Osteoblast (primary cell): ENCODE measurements around the gene MUC5B. TPM values are rescaled to one million over a fixed set of nuclear protein-coding genes. Genes with fewer than 3 reads are reported as not detected.
"Not testable (repeated sequence)": the region's sequence is repeated elsewhere in the genome, so short reads cannot be mapped to it uniquely, and the experiment has no call there.

Source experiments
- DNase-seq: peaks from one replicate; pipeline ENCODE4 v3.0.0; 2011; ENCODE audit warnings: low spot score, mixed read lengths; ENCODE audit not compliant: insufficient read length; ENCODE audit errors: missing footprints
- H2AFZ ChIP-seq: 2 replicates; pipeline ENCODE4 v1.6.0; 2011; ENCODE audit warnings: mild to moderate bottlenecking, low read length
- H3K27ac ChIP-seq: 2 replicates; pipeline ENCODE4 v1.5.1; 2011; ENCODE audit warnings: mild to moderate bottlenecking, low read depth, low read length, moderate library complexity
- H3K27me3 ChIP-seq: 2 replicates; pipeline ENCODE4 v1.6.0; 2012; ENCODE audit warnings: mild to moderate bottlenecking, control low read depth, inconsistent platforms, low read length, moderate library complexity; ENCODE audit not compliant: insufficient read depth
- H3K36me3 ChIP-seq: 2 replicates; pipeline ENCODE4 v1.5.1; 2011; ENCODE audit warnings: mild to moderate bottlenecking, low read length, control low read depth, moderate library complexity; ENCODE audit not compliant: insufficient read depth
- H3K4me1 ChIP-seq: 2 replicates; pipeline ENCODE4 v1.5.1; 2011; ENCODE audit warnings: mild to moderate bottlenecking, low read length, control low read depth, moderate library complexity; ENCODE audit not compliant: insufficient read depth
- H3K4me2 ChIP-seq: 2 replicates; pipeline ENCODE4 v1.6.0; 2011; ENCODE audit warnings: mild to moderate bottlenecking, low read length; ENCODE audit not compliant: insufficient read depth
- H3K4me3 ChIP-seq: fragments of 200-600 bp; sonication (generic); 3 replicates; pipeline ENCODE4 v1.5.1; 2012; ENCODE audit warnings: mild to moderate bottlenecking, low read length, inconsistent platforms; ENCODE audit not compliant: insufficient read depth
- H3K79me2 ChIP-seq: 2 replicates; pipeline ENCODE4 v1.6.0; 2012; ENCODE audit warnings: mild to moderate bottlenecking, low read length, control low read depth, inconsistent platforms; ENCODE audit not compliant: insufficient read depth
- H3K9me3 ChIP-seq: 2 replicates; pipeline ENCODE4 v1.5.1; 2011; ENCODE audit warnings: low read depth, low read length, control low read depth
- H4K20me1 ChIP-seq: 2 replicates; pipeline ENCODE4 v1.6.0; 2012; ENCODE audit warnings: mild to moderate bottlenecking, low read length, control low read depth; ENCODE audit not compliant: insufficient read depth
- total RNA-seq: library from RNA; depleted of rRNA; stranded (reverse); fragments of >200 nt; gene quantifications from 2 replicates; pipeline ENCODE4 v1.2.3, GENCODE V29; 2012
- TF ChIP-seq, protein P1 (sequence below): IDR thresholded peaks from 2 replicates; pipeline ENCODE4 v1.5.1; 2011; ENCODE audit warnings: mild to moderate bottlenecking, low read depth, low read length, moderate library complexity; ENCODE audit errors: extremely low read depth

The MUC5B gene
- total RNA-seq, 1 donor: not detected

DNA sequence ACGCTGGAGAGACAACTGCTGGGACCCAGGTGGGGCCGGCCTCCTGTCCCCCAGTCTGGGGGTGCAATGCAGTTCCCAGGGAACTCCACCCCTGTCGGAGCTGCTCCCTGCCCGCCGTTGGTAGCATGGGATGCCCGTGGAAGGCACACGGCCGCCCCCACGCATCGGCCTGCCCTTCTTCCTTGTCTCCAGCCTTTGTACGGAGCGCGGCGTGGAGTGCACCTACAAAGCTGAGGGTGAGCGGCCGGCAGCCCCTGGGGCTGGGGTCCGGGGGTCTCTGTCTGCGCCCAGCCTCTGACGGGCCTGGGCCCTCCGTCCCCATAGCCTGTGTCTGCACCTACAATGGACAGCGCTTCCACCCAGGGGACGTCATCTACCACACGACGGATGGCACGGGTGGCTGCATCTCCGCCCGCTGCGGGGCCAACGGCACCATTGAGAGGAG is 41.9 kb upstream of the MUC5B start:
- H3K79me2 ChIP-seq: no peaks in the 10 kb centered on the region
- H3K27me3 ChIP-seq: no peaks in the 10 kb centered on the region
- no peaks in the 10 kb centered on the region for H3K4me1 ChIP-seq
- DNase-seq: no peak
- no peak overlapping the region for H3K27ac ChIP-seq
- H2AFZ ChIP-seq: no peak overlapping the region
- no peak overlapping the region for H3K4me3 ChIP-seq
- no peak overlapping the region for H3K4me2 ChIP-seq
- H4K20me1 ChIP-seq: no peaks in the 10 kb centered on the region
- TF ChIP-seq, protein P1, sequence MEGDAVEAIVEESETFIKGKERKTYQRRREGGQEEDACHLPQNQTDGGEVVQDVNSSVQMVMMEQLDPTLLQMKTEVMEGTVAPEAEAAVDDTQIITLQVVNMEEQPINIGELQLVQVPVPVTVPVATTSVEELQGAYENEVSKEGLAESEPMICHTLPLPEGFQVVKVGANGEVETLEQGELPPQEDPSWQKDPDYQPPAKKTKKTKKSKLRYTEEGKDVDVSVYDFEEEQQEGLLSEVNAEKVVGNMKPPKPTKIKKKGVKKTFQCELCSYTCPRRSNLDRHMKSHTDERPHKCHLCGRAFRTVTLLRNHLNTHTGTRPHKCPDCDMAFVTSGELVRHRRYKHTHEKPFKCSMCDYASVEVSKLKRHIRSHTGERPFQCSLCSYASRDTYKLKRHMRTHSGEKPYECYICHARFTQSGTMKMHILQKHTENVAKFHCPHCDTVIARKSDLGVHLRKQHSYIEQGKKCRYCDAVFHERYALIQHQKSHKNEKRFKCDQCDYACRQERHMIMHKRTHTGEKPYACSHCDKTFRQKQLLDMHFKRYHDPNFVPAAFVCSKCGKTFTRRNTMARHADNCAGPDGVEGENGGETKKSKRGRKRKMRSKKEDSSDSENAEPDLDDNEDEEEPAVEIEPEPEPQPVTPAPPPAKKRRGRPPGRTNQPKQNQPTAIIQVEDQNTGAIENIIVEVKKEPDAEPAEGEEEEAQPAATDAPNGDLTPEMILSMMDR: no peak
- H3K36me3 ChIP-seq: no peaks in the 10 kb centered on the region
- no peaks in the 10 kb centered on the region for H3K9me3 ChIP-seq

GRCh38 chr11:1181420-1181819 is 41.4 kb upstream of the MUC5B start:
- TF ChIP-seq, protein P1: no peak
- no peaks in the 10 kb centered on the region for H4K20me1 ChIP-seq
- no peaks in the 10 kb centered on the region for H3K4me1 ChIP-seq
- H3K36me3 ChIP-seq: no peaks in the 10 kb centered on the region
- H3K4me3 ChIP-seq: no peak overlapping the region
- H3K27me3 ChIP-seq: no peaks in the 10 kb centered on the region
- H2AFZ ChIP-seq: no peak overlapping the region
- no peak overlapping the region for H3K4me2 ChIP-seq
- H3K27ac ChIP-seq: no peak overlapping the region
- H3K79me2 ChIP-seq: no peaks in the 10 kb centered on the region
- no peak for DNase-seq
- H3K9me3 ChIP-seq: no peaks in the 10 kb centered on the region

DNA sequence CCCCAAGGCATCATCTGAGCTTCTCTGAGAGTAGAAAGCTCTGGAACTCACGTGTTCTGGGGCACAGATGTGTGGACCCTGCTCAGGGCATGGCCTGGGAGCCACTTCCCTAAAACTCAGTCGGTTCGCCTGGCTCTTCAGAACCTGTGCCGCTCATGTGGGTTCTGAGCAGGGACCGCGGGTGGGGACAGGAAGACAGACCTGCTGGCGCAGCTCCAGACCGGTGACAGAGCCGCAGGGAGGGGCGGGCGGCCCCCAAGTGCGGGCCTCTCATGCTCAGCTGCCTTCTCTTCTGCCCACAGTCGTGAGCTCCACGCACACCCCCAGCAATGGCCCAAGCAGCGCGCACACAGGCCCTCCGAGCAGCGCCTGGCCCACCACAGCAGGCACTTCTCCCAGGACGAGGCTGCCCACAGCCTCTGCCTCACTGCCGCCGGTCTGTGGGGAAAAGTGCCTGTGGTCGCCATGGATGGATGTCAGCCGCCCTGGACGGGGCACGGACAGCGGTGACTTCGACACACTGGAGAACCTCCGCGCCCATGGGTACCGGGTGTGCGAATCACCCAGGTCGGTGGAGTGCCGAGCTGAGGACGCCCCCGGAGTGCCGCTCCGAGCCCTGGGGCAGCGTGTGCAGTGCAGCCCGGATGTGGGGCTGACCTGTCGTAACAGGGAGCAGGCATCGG is 40.9 kb upstream of the MUC5B start:
- TF ChIP-seq, protein P1: no peak
- no peak for DNase-seq
- no peaks in the 10 kb centered on the region for H3K36me3 ChIP-seq

GRCh38 chr11:1184139-1184538 is 38.7 kb upstream of the MUC5B start:
- not testable (repeated sequence) for H3K4me1 ChIP-seq, H4K20me1 ChIP-seq, H3K27me3 ChIP-seq, H3K36me3 ChIP-seq, H3K79me2 ChIP-seq, H2AFZ ChIP-seq, H3K4me2 ChIP-seq, H3K4me3 ChIP-seq, H3K9me3 ChIP-seq, DNase-seq, H3K27ac ChIP-seq

More for the DNA sequence above, 40.9 kb upstream of the MUC5B start:
- Histone ChIP-seq H2AFZ (no peak overlapping the region), H4K20me1 (no peaks in the 10 kb centered on the region), H3K4me1 (no peaks in the 10 kb centered on the region), H3K4me2 (no peak overlapping the region), H3K9me3 (no peaks in the 10 kb centered on the region), H3K4me3 (no peak overlapping the region), H3K27ac (no peak overlapping the region), H3K79me2 (no peaks in the 10 kb centered on the region), H3K27me3 (no peaks in the 10 kb centered on the region)

- H3K9me3 ChIP-seq, H3K79me2 ChIP-seq, H3K27ac ChIP-seq, H3K27me3 ChIP-seq, H3K4me2 ChIP-seq, H3K4me1 ChIP-seq, H2AFZ ChIP-seq, DNase-seq, H3K4me3 ChIP-seq, H4K20me1 ChIP-seq, H3K36me3 ChIP-seq: not testable (repeated sequence)
Measured at GRCh38 chr11:1188451-1189130, 34.3 kb upstream of the MUC5B start.

GRCh38 chr11:1189816-1190215 is 33.0 kb upstream of the MUC5B start:
- not testable (repeated sequence) for H3K27ac ChIP-seq, H3K36me3 ChIP-seq, H3K4me2 ChIP-seq, H4K20me1 ChIP-seq, H3K4me3 ChIP-seq, H2AFZ ChIP-seq, DNase-seq, H3K4me1 ChIP-seq, H3K27me3 ChIP-seq, H3K9me3 ChIP-seq, H3K79me2 ChIP-seq
